GM18909 (cell line): ENCODE data around the gene FBXW4.
"Not testable (repeated sequence)": the region's sequence is repeated elsewhere in the genome, so short reads cannot be mapped to it uniquely, and the experiment has no call there.

Experiments used
- ATAC-seq: cut with Tn5 transposase; IDR thresholded peaks from one replicate; pipeline ENCODE4 v1.9.1; 2021; ENCODE audit warnings: mild to moderate bottlenecking; ENCODE audit not compliant: unreplicated experiment, poor library complexity

Gene FBXW4

DNA sequence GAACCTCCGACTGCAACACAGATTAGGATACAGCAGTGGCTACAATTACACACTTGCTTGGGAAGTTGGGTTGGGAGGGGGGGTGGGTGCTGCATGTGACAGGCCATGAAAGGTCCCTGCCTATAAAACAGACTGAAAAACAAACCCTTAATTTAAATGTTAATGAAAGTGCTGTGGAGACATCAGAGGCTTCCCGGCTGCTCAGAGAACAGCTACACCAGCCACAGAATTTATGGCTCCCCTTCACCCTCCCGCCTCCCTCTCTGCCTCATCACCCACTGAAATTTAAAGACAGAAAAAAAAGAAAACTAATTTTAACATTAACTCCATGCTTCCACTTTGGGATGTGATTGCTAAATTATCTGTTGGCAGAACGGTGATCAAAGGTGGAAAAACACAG, 34.7 kb downstream of the FBXW4 start:
- ATAC-seq: no peak

- no peak for ATAC-seq
Measured at GRCh38 chr10:101658975-101659374, 36.0 kb downstream of the FBXW4 start.

GRCh38 chr10:101656890-101657289, 38.1 kb downstream of the FBXW4 start:
- no peak for ATAC-seq

DNA sequence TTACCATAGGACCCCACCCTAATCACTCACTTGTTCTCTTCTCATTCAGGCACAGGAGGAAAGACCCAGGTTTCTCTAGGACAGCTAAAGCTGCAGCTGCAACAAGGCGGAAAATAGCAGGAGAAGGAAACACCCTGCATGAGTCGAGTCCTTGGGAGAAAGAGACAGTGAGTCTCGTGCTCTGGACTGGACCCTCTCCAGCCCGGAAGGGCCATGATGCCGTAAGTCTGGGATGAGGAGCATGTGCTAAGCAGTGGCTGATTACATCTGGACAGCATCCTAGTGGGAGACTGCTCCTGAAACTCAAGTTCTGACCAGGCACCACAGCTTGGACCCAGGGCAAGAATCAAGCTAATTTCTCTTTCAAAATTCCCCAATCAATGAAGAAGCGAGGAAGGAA, 39.4 kb downstream of the FBXW4 start:
- no peak for ATAC-seq

DNA sequence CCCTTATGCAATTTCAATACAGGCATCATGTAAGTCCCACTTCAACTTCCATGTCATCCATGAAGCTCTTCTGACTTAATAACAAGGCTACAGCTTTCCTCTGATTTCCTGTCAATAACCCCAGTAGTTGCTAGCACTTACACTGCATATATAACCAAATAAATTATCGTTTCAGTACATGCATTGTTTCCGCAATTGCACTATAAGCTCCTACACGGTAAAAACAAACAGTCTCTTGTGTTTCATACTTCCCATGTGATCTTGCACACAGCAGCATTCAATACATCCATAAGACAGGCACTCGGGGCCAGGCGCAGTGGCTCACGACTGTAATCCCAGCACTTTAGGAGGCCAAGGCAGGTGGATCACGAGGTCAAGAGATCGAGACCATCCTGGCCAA, 41.4 kb downstream of the FBXW4 start:
- no peak for ATAC-seq

DNA sequence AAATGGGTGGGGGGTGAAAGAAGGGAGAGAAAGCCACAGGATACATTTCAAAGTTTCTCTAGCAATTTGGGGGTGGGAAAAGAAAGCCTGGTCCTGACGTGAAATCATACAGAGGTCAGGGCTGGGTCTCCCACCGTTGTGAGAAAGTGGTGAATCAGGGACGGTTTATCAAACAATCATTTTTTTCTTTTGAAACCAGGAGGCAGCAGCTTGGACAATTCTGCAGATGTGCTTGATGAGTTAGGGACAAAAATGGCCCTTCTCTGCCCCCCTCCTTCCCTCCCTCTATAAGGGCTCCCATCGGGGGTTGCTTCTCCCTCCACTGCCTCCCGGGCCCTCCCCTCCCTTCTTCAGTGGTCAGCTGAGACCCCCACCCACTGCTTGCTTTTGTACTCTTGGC, 43.6 kb downstream of the FBXW4 start:
- ATAC-seq: no peak

DNA sequence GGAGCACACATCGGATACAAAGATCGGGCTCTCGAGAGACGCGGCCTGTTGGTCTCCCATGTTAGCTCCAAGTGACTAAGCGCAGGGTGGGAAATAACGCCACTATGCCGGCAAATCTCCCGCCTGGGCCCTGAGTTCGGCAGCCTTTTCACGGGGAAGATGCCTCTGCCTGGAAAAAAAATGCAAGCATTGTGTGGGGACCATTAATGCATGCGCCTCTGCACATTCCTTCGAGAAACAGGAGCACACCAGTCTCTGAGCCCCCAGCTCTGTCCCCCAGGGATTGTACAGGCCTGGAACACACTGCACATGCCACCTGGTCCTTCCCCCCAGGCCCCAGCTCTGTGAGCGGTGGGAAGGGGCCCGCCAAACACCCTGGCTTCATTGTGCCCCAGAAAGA, 44.1 kb downstream of the FBXW4 start:
- ATAC-seq: no peak

- ATAC-seq: no peak
Measured at GRCh38 chr10:101649525-101650085, 45.4 kb downstream of the FBXW4 start.

DNA sequence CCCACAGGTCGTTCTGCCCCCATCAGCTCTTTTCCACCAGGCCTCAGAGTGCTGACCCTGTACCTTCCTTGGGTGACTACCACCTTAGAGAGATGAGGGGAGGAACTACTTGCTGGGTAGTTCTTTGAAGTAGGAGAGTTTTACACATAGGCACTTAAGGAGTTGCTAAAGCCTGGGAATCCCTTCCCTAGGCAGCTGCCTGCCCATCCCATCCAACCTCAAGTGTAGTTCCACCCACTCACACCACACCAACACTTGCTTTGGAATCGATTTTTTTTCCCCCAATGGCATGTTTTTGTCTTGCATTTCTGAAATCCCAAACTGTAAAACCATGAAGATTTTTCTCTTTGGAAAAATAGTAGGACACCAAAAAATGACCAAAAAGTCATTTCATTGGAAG, 47.7 kb downstream of the FBXW4 start:
- ATAC-seq: no peak

DNA sequence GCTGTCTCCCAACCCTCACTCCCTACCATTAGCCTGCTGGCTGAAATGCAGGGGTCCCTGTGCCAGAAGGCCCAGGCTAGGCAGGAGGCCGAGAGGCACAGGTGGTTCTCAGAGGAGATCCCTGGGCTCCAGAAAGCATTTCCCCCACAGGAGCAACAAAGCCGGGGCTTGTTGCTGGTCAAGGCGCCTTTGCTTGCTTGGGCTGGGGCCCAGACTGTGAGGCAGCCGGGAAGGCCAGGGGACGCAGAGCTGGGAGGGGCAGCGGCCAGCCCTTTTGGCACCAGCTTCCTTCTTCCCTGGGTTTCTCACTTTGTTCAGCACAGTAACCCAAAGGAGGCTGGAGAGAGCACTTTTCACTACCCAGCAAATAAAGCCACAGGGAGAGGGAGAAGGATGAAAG, 48.6 kb downstream of the FBXW4 start:
- ATAC-seq: no peak

DNA sequence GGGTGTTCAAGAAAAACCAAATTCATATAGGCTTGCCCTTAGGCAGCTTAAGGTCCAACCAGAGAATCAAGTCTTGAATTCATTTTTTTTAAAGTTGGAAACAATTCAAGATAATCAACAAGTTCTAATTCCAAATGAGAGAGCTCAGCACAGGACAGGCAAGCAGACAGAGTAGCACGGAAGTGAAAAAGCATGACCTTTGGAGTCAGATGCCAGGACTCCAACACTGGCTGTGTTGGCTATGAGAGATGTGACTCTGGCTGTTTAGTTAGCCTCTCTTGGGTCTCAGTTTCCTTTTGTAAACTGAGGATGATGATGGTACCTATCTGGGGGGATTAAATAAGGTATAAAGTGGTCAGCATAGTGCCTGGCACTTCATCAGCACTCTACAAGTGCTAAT, 49.3 kb downstream of the FBXW4 start:
- no peak for ATAC-seq

- no peak for ATAC-seq
Measured at GRCh38 chr10:101644002-101644401, 51.0 kb downstream of the FBXW4 start.

DNA sequence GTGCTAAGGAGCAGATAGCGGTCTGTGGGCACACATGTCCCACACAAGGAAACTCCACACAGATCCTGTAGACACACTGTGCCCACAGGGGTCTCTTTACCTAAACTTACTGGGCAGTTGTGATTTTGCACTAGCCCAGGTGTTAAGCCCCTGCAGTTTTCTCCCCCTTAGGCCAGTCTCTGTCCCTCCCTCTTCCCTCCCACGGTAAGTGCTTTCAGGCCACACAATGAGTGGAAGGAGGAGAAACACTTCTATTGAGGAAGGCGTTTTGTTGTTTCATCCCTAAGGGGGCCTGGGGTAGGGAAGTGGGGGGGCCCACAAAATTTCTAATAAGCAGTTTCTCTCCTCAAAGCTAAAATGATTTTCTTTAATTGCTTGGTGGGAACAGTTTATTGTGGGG, 51.4 kb downstream of the FBXW4 start:
- no peak for ATAC-seq

DNA sequence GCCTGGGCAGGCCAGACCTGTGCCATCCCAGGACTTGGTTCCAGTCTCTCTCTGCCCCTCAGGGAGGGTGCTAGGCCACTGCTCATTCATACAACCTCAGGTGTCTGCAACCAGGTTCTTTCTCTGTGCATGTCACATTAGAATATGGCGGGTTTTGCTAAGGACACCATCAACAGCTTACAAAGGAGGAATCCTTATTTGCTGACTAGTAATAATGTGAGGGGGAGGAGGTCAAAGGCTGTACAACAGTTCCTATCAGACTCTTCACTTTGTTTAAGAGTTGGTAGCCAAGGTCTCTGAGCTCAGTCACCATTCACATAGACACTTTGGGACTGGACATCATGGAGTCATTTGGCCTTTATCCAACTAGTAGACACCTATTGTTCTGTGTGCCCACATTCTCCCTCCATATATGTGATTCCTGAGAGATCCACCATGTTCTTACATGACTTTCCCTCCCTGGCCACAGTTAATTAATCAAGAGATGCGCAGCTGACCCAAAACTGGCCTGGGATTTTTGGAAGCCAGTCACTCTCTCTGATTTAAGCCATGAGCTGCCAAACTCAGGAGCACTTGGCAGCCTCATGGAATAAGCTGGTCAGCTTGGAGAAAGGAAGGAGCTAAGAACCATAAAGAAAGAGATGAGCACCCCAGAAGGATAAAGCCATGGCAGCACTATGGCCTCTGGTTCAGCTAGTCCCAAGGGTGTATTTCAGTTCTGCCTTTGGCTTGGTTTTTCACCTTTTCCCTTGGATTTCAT, 55.6 kb downstream of the FBXW4 start:
- no peak for ATAC-seq

GRCh38 chr10:101633510-101633909, 61.5 kb downstream of the FBXW4 start:
- ATAC-seq: not testable (repeated sequence)

GRCh38 chr10:101631821-101632475, 63.0 kb downstream of the FBXW4 start:
- ATAC-seq: no peak

GRCh38 chr10:101630633-101630920, 64.4 kb downstream of the FBXW4 start:
- ATAC-seq: no peak

GRCh38 chr10:101629837-101630632, 64.9 kb downstream of the FBXW4 start:
- no peak for ATAC-seq

DNA sequence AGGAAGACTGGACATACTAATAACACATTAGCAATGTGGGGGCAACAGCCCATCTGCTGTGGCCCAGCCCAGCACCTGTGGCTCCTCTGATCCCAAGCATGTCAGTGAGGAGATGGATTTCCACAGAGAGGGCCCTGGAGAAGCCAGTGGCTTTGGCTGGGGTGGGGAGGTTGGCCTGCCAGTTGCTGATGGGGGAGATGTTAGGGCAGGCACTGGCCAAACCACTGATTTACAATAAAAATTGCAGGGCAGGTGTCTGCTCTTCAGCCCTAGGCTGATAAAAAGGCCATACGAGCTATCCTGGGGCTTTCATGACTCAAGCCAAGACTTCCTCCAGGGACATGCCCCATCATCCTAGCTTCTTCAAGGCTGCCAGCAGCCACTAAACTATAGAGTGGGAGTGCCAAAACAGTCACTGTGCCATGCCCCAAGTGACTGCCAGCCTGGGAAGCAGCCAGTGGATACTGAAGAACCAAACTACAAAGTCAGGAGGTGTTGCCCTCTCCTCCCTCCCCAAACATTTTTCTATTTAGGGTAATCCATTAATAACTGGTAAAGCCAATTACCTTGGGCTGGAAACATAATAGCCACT, 69.1 kb downstream of the FBXW4 start:
- ATAC-seq: no peak

GRCh38 chr10:101624526-101625102, 70.4 kb downstream of the FBXW4 start:
- ATAC-seq: no peak
